Mesendoderm (in vitro differentiated cells): ENCODE results near the gene SLC30A4.

Source experiments
- DNase-seq: peaks from one replicate; pipeline ENCODE4 v3.0.0; 2013
- H2AK5ac ChIP-seq: 2 replicates; pipeline ENCODE4 v1.6.1; 2013; ENCODE audit warnings: low read length, inconsistent platforms
- H2BK120ac ChIP-seq: 2 replicates; pipeline ENCODE4 v1.6.1; 2013; ENCODE audit warnings: low read depth, mild to moderate bottlenecking, low read length, moderate library complexity, mixed read lengths
- H2BK15ac ChIP-seq: replicated peaks from 2 replicates; pipeline ENCODE4 v1.6.1; 2013; ENCODE audit warnings: low read depth, mild to moderate bottlenecking, moderate library complexity
- H2BK5ac ChIP-seq: 2 replicates; pipeline ENCODE4 v1.6.1; 2013; ENCODE audit warnings: low read length, inconsistent platforms
- H3K18ac ChIP-seq: 2 replicates; pipeline ENCODE4 v1.6.1; 2013; ENCODE audit warnings: mild to moderate bottlenecking, low read length, mixed read lengths
- H3K23ac ChIP-seq: one replicate; pipeline ENCODE4 v1.6.1; 2013; ENCODE audit warnings: low read length
- H3K27ac ChIP-seq: 2 replicates; pipeline ENCODE4 v1.5.1; 2013; ENCODE audit warnings: low read depth, mild to moderate bottlenecking, inconsistent platforms, low read length, moderate library complexity
- H3K27me3 ChIP-seq: 2 replicates; pipeline ENCODE4 v1.6.1; 2013; ENCODE audit warnings: low read length, control low read depth, mild to moderate bottlenecking, inconsistent platforms; ENCODE audit not compliant: insufficient read depth, poor library complexity
- H3K36me3 ChIP-seq: 2 replicates; pipeline ENCODE4 v1.6.1; 2013; ENCODE audit warnings: low read length, inconsistent platforms; ENCODE audit not compliant: control insufficient read depth, insufficient read depth
- H3K4ac ChIP-seq: one replicate; pipeline ENCODE4 v1.6.1; 2013; ENCODE audit warnings: low read depth, mild to moderate bottlenecking, low read length, moderate library complexity
- H3K4me1 ChIP-seq: 2 replicates; pipeline ENCODE4 v1.6.1; 2013; ENCODE audit warnings: low read depth, low read length, inconsistent platforms; ENCODE audit not compliant: control insufficient read depth
- H3K4me2 ChIP-seq: 2 replicates; pipeline ENCODE4 v1.6.1; 2013; ENCODE audit warnings: low read length
- H3K4me3 ChIP-seq: 2 replicates; pipeline ENCODE4 v1.5.1; 2013; ENCODE audit warnings: mild to moderate bottlenecking, low read length
- H3K56ac ChIP-seq: one replicate; pipeline ENCODE4 v1.6.1; 2013; ENCODE audit warnings: low read length
- H3K79me1 ChIP-seq: 2 replicates; pipeline ENCODE4 v1.6.1; 2013; ENCODE audit warnings: low read length, inconsistent platforms
- H3K79me2 ChIP-seq: 2 replicates; pipeline ENCODE4 v1.6.1; 2013; ENCODE audit warnings: mild to moderate bottlenecking, low read length; ENCODE audit not compliant: control insufficient read depth, insufficient read depth
- H3K9ac ChIP-seq: 2 replicates; pipeline ENCODE4 v1.6.1; 2013; ENCODE audit warnings: low read length, inconsistent platforms
- H4K5ac ChIP-seq: one replicate; pipeline ENCODE4 v1.6.1; 2013; ENCODE audit warnings: low read length
- H4K8ac ChIP-seq: one replicate; pipeline ENCODE4 v1.6.1; 2013; ENCODE audit warnings: low read depth, mild to moderate bottlenecking, control low read depth, low read length, moderate library complexity
- WGBS: extraction: QIAGEN DNeasy Blood & Tissue Kit; methylation state at CpG from one replicate; pipeline ENCODE4 v1.1.7; 2013; ENCODE audit warnings: low lambda C conversion rate, missing lambda C conversion rate; ENCODE audit not compliant: insufficient coverage; ENCODE audit errors: extremely low coverage; 5-methylcytosine and 5-hydroxymethylcytosine counted together

Gene SLC30A4

GRCh38 chr15:45498701-45499100 lies 23.9 kb downstream of the SLC30A4 start:
- H3K79me1 ChIP-seq: no peaks in the 10 kb centered on the region
- H3K4me1 ChIP-seq: no peaks in the 10 kb centered on the region
- no peak overlapping the region for H3K23ac ChIP-seq
- no peak overlapping the region for H3K4me2 ChIP-seq
- H3K27me3 ChIP-seq: no peaks in the 10 kb centered on the region
- no peak overlapping the region for H2BK15ac ChIP-seq
- no peak overlapping the region for H4K5ac ChIP-seq
- H3K27ac ChIP-seq: no peak overlapping the region
- H2BK120ac ChIP-seq: no peak overlapping the region
- H4K8ac ChIP-seq: no peak overlapping the region
- no peak overlapping the region for H2AK5ac ChIP-seq
- no CpG with 5 or more reads among the region's 1 CpG for WGBS
- no peak overlapping the region for H3K18ac ChIP-seq
- no peak overlapping the region for H3K4ac ChIP-seq
- no peaks in the 10 kb centered on the region for H3K79me2 ChIP-seq
- H3K9ac ChIP-seq: no peak overlapping the region
- H2BK5ac ChIP-seq: no peak overlapping the region
- no peak for DNase-seq
- no peak overlapping the region for H3K56ac ChIP-seq
- no peak overlapping the region for H3K4me3 ChIP-seq
- no peaks in the 10 kb centered on the region for H3K36me3 ChIP-seq

GRCh38 chr15:45497261-45497660 lies 25.3 kb downstream of the SLC30A4 start:
- H3K79me2 ChIP-seq: no peaks in the 10 kb centered on the region
- H3K27me3 ChIP-seq: no peaks in the 10 kb centered on the region
- no peak overlapping the region for H3K4ac ChIP-seq
- no peak overlapping the region for H3K27ac ChIP-seq
- H3K79me1 ChIP-seq: no peaks in the 10 kb centered on the region
- H3K36me3 ChIP-seq: no peaks in the 10 kb centered on the region
- WGBS: no CpG with 5 or more reads among the region's 3 CpGs
- no peak overlapping the region for H3K4me3 ChIP-seq
- H3K18ac ChIP-seq: no peak overlapping the region
- H2AK5ac ChIP-seq: no peak overlapping the region
- H3K23ac ChIP-seq: no peak overlapping the region
- DNase-seq: no peak
- no peaks in the 10 kb centered on the region for H3K4me1 ChIP-seq
- H3K56ac ChIP-seq: no peak overlapping the region
- no peak overlapping the region for H2BK5ac ChIP-seq
- H4K8ac ChIP-seq: no peak overlapping the region
- no peak overlapping the region for H2BK120ac ChIP-seq
- no peak overlapping the region for H2BK15ac ChIP-seq
- no peak overlapping the region for H3K4me2 ChIP-seq
- no peak overlapping the region for H4K5ac ChIP-seq
- H3K9ac ChIP-seq: no peak overlapping the region

GRCh38 chr15:45496658-45497057 lies 25.9 kb downstream of the SLC30A4 start:
- no peaks in the 10 kb centered on the region for H3K36me3 ChIP-seq
- H3K4me1 ChIP-seq: no peaks in the 10 kb centered on the region
- no peak overlapping the region for H2BK5ac ChIP-seq
- no peak overlapping the region for H3K56ac ChIP-seq
- no peak overlapping the region for H2BK120ac ChIP-seq
- no peak overlapping the region for H3K23ac ChIP-seq
- H3K4me3 ChIP-seq: no peak overlapping the region
- no peaks in the 10 kb centered on the region for H3K27me3 ChIP-seq
- no peak overlapping the region for H2AK5ac ChIP-seq
- no peaks in the 10 kb centered on the region for H3K79me1 ChIP-seq
- no peak overlapping the region for H3K4ac ChIP-seq
- no peak overlapping the region for H3K18ac ChIP-seq
- no CpG with 5 or more reads among the region's 2 CpGs for WGBS
- H3K9ac ChIP-seq: no peak overlapping the region
- no peak overlapping the region for H3K27ac ChIP-seq
- H3K4me2 ChIP-seq: no peak overlapping the region
- no peak for DNase-seq
- no peak overlapping the region for H4K5ac ChIP-seq
- H3K79me2 ChIP-seq: no peaks in the 10 kb centered on the region
- no peak overlapping the region for H4K8ac ChIP-seq
- H2BK15ac ChIP-seq: no peak overlapping the region

- Histone ChIP-seq H3K27me3 (no peaks in the 10 kb centered on the region), H4K8ac (no peak overlapping the region), H3K23ac (no peak overlapping the region), H2BK5ac (no peak overlapping the region), H3K4ac (no peak overlapping the region), H3K4me1 (no peaks in the 10 kb centered on the region), H3K4me2 (no peak overlapping the region), H3K18ac (no peak overlapping the region), H2BK120ac (no peak overlapping the region), H3K36me3 (no peaks in the 10 kb centered on the region), H3K56ac (no peak overlapping the region), H2AK5ac (no peak overlapping the region), H4K5ac (no peak overlapping the region), H2BK15ac (no peak overlapping the region), H3K9ac (no peak overlapping the region), H3K4me3 (no peak overlapping the region), H3K79me2 (no peaks in the 10 kb centered on the region), H3K79me1 (no peaks in the 10 kb centered on the region), H3K27ac (no peak overlapping the region)
- WGBS: no CpG with 5 or more reads among the region's 3 CpGs
- no peak for DNase-seq
These were observed 27.0 kb downstream of the SLC30A4 start for GRCh38 chr15:45495588-45495987.

- Histone ChIP-seq H3K4me1 (no peaks in the 10 kb centered on the region), H3K23ac (no peak overlapping the region), H3K27ac (no peak overlapping the region), H3K4me3 (no peak overlapping the region), H2AK5ac (no peak overlapping the region), H3K79me2 (no peaks in the 10 kb centered on the region), H3K79me1 (no peaks in the 10 kb centered on the region), H4K8ac (no peak overlapping the region), H2BK15ac (no peak overlapping the region), H2BK120ac (no peak overlapping the region), H3K18ac (no peak overlapping the region), H3K4ac (no peak overlapping the region), H3K36me3 (no peaks in the 10 kb centered on the region), H3K4me2 (no peak overlapping the region), H4K5ac (no peak overlapping the region), H2BK5ac (no peak overlapping the region), H3K56ac (no peak overlapping the region), H3K9ac (no peak overlapping the region), H3K27me3 (no peaks in the 10 kb centered on the region)
- DNase-seq: no peak
- WGBS: no CpG with 5 or more reads among the region's 1 CpG
These were observed 32.8 kb downstream of the SLC30A4 start for GRCh38 chr15:45489690-45490238.

GRCh38 chr15:45486317-45486716 lies 36.2 kb downstream of the SLC30A4 start:
- H2BK15ac ChIP-seq: no peak overlapping the region
- no peak overlapping the region for H3K9ac ChIP-seq
- H3K27ac ChIP-seq: no peak overlapping the region
- no peak for DNase-seq
- no peak overlapping the region for H4K5ac ChIP-seq
- H3K4me2 ChIP-seq: no peak overlapping the region
- H3K4me1 ChIP-seq: no peaks in the 10 kb centered on the region
- H3K4me3 ChIP-seq: no peak overlapping the region
- no peaks in the 10 kb centered on the region for H3K27me3 ChIP-seq
- no peak overlapping the region for H2BK5ac ChIP-seq
- no peak overlapping the region for H3K18ac ChIP-seq
- no peaks in the 10 kb centered on the region for H3K79me1 ChIP-seq
- no peak overlapping the region for H3K4ac ChIP-seq
- H3K36me3 ChIP-seq: no peaks in the 10 kb centered on the region
- no peak overlapping the region for H2BK120ac ChIP-seq
- H3K79me2 ChIP-seq: no peaks in the 10 kb centered on the region
- WGBS: no CpG with 5 or more reads among the region's 1 CpG
- H3K56ac ChIP-seq: no peak overlapping the region
- H2AK5ac ChIP-seq: no peak overlapping the region
- no peak overlapping the region for H4K8ac ChIP-seq
- no peak overlapping the region for H3K23ac ChIP-seq
